Suppressor macrophage treated with lipopolysaccharide for 4 hours (primary cell): ENCODE results near the gene KLHL22.
A peak's percentile ranks its signal among the peaks of the same experiment; 100 is the strongest.
"Not testable (repeated sequence)": the region's sequence is repeated elsewhere in the genome, so short reads cannot be mapped to it uniquely, and the experiment has no call there.

ENCODE experiments used
- DNase-seq: peaks from one replicate; pipeline ENCODE4 v3.0.0-alpha.2; 2020

The KLHL22 gene

GRCh38 chr22:20466659-20467379 lies 28.8 kb downstream of the KLHL22 start:
- no peak for DNase-seq

- DNase-seq, result no peak
Observed at GRCh38 chr22:20465759-20466077, 29.9 kb downstream of the KLHL22 start.

GRCh38 chr22:20464912-20465758 lies 30.5 kb downstream of the KLHL22 start:
- DNase-seq, result no peak

- no peak for DNase-seq
Observed at GRCh38 chr22:20464096-20464614, 31.4 kb downstream of the KLHL22 start.

GRCh38 chr22:20463324-20464095 lies 32.1 kb downstream of the KLHL22 start:
- DNase-seq, result peak; percentile 21

- DNase-seq, result no peak
Observed at GRCh38 chr22:20459862-20460261, 35.7 kb downstream of the KLHL22 start.

GRCh38 chr22:20459152-20459542 lies 36.4 kb downstream of the KLHL22 start:
- DNase-seq, result no peak

GRCh38 chr22:20458530-20459151 lies 37.0 kb downstream of the KLHL22 start:
- DNase-seq, result no peak

GRCh38 chr22:20457506-20458240 lies 37.9 kb downstream of the KLHL22 start:
- DNase-seq, result no peak

- DNase-seq, result no peak
Observed at GRCh38 chr22:20456722-20457076, 38.9 kb downstream of the KLHL22 start.

- DNase-seq, result peak; percentile 85
Observed at GRCh38 chr22:20456064-20456721, 39.4 kb downstream of the KLHL22 start.

- no peak for DNase-seq
Observed at GRCh38 chr22:20455709-20456063, 39.9 kb downstream of the KLHL22 start.

- DNase-seq, result no peak
Observed at GRCh38 chr22:20453222-20453621, 42.4 kb downstream of the KLHL22 start.

GRCh38 chr22:20451920-20452319 lies 43.7 kb downstream of the KLHL22 start:
- no peak for DNase-seq

- not testable (repeated sequence) for DNase-seq
Observed at GRCh38 chr22:20451129-20451778, 44.3 kb downstream of the KLHL22 start.

GRCh38 chr22:20450551-20450906 lies 45.1 kb downstream of the KLHL22 start:
- DNase-seq, result no peak

- no peak for DNase-seq
Observed at GRCh38 chr22:20449819-20450550, 45.6 kb downstream of the KLHL22 start.

- DNase-seq, result no peak
Observed at GRCh38 chr22:20448630-20449029, 47.0 kb downstream of the KLHL22 start.

GRCh38 chr22:20446383-20446970 lies 49.1 kb downstream of the KLHL22 start:
- DNase-seq, result no peak

- DNase-seq, result no peak
Observed at GRCh38 chr22:20444325-20444724, 51.3 kb downstream of the KLHL22 start.
